ENCODE measurements around the gene CPD. TPM values are rescaled to one million over a fixed set of nuclear protein-coding genes. Genes with fewer than 3 reads are reported as not detected.
"Not testable (repeated sequence)": the region's sequence is repeated elsewhere in the genome, so short reads cannot be mapped to it uniquely, and the experiment has no call there.

The CPD gene
- total RNA-seq, 1 donor from 2014 or later = 51.2 TPM

GRCh38 chr17:30349252-30349651 is 29.5 kb upstream of the CPD start:
- Histone ChIP-seq H3K4me2 (ENCODE audit: low read length) (no peak overlapping the region), H3K79me2 (ENCODE audit: insufficient read depth, low read length) (no peaks in the 10 kb centered on the region), H3K4me1 (ENCODE audit: insufficient read depth, low read length) (peaks cover 4% of the 10 kb centered on the region), H2AFZ (ENCODE audit: low read depth, low read length) (no peak overlapping the region), H3K4me3 (ENCODE audit: insufficient read depth, low read depth, low read length) (no peak overlapping the region), H3K9ac (ENCODE audit: low read length) (no peak overlapping the region), H3K36me3 (ENCODE audit: insufficient read depth, low read length) (no peaks in the 10 kb centered on the region), H3K27ac (ENCODE audit: low read depth, low read length) (no peak overlapping the region), H3K9me3 (ENCODE audit: insufficient read depth, low read depth, low read length) (no peaks in the 10 kb centered on the region), H4K20me1 (ENCODE audit: insufficient read depth, low read length) (no peaks in the 10 kb centered on the region), H3K27me3 (ENCODE audit: insufficient read depth, low read length) (peaks cover 2% of the 10 kb centered on the region)
- DNase-seq (ENCODE audit: low read depth) (no peak), FAIRE-seq (no peak)
- Mint-ChIP-seq H3K4me1 (ENCODE audit: low read depth, unreplicated experiment) (peaks cover under 1% of the 10 kb centered on the region), H3K4me3 (ENCODE audit: unreplicated experiment) (no peak overlapping the region), H3K27me3 (ENCODE audit: low read depth, unreplicated experiment) (peaks cover 3% of the 10 kb centered on the region), H3K36me3 (ENCODE audit: low read depth, unreplicated experiment) (no peaks in the 10 kb centered on the region), H3K27ac (ENCODE audit: unreplicated experiment) (no peak overlapping the region), H3K9me3 (ENCODE audit: unreplicated experiment) (no peaks in the 10 kb centered on the region)
- no peak for TF ChIP-seq EZH2 (IDR thresholded peaks at IDR 0.05; ENCODE audit: insufficient read depth, low read length)
- TF ChIP-seq, protein P1, sequence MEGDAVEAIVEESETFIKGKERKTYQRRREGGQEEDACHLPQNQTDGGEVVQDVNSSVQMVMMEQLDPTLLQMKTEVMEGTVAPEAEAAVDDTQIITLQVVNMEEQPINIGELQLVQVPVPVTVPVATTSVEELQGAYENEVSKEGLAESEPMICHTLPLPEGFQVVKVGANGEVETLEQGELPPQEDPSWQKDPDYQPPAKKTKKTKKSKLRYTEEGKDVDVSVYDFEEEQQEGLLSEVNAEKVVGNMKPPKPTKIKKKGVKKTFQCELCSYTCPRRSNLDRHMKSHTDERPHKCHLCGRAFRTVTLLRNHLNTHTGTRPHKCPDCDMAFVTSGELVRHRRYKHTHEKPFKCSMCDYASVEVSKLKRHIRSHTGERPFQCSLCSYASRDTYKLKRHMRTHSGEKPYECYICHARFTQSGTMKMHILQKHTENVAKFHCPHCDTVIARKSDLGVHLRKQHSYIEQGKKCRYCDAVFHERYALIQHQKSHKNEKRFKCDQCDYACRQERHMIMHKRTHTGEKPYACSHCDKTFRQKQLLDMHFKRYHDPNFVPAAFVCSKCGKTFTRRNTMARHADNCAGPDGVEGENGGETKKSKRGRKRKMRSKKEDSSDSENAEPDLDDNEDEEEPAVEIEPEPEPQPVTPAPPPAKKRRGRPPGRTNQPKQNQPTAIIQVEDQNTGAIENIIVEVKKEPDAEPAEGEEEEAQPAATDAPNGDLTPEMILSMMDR (IDR thresholded peaks at IDR 0.05; ENCODE audit: insufficient read depth, low read depth, low read length) = no peak

DNA sequence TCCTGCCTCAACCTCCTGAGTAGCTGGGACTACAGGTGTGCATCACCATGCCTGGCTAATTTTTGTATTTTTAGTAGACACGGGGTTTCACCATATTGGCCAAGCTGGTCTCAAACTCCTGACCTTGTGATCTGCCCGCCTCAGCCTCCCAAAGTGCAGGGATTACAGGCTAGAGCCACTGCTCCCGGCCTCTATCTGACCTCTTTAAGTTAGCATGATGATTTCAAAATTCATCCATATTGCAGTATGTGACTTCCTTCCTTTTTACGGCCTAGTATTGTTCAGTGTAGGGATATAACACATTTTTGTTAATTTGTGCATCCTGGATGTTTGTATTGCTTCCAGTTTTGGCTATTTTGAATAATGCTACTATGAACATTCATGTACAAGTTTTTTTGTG is 27.5 kb upstream of the CPD start:
- H3K4me1 ChIP-seq (ENCODE audit: insufficient read depth, low read length); DNase-seq (ENCODE audit: low read depth); H3K9me3 Mint-ChIP-seq (ENCODE audit: unreplicated experiment); FAIRE-seq; H3K27me3 ChIP-seq (ENCODE audit: insufficient read depth, low read length); H3K27ac Mint-ChIP-seq (ENCODE audit: unreplicated experiment); H3K4me3 Mint-ChIP-seq (ENCODE audit: unreplicated experiment); H3K4me3 ChIP-seq (ENCODE audit: insufficient read depth, low read depth, low read length); H4K20me1 ChIP-seq (ENCODE audit: insufficient read depth, low read length); H3K4me2 ChIP-seq (ENCODE audit: low read length); H2AFZ ChIP-seq (ENCODE audit: low read depth, low read length); H3K79me2 ChIP-seq (ENCODE audit: insufficient read depth, low read length); H3K36me3 ChIP-seq (ENCODE audit: insufficient read depth, low read length); H3K36me3 Mint-ChIP-seq (ENCODE audit: low read depth, unreplicated experiment); H3K9me3 ChIP-seq (ENCODE audit: insufficient read depth, low read depth, low read length); H3K9ac ChIP-seq (ENCODE audit: low read length); H3K27ac ChIP-seq (ENCODE audit: low read depth, low read length); H3K27me3 Mint-ChIP-seq (ENCODE audit: low read depth, unreplicated experiment); H3K4me1 Mint-ChIP-seq (ENCODE audit: low read depth, unreplicated experiment): not testable (repeated sequence)

- H3K4me1 Mint-ChIP-seq (ENCODE audit: low read depth, unreplicated experiment) = no peaks in the 10 kb centered on the region
- Histone ChIP-seq H3K36me3 (ENCODE audit: insufficient read depth, low read length) (no peaks in the 10 kb centered on the region), H2AFZ (ENCODE audit: low read depth, low read length) (no peak overlapping the region), H3K27me3 (ENCODE audit: insufficient read depth, low read length) (peaks cover 2% of the 10 kb centered on the region), H3K27ac (ENCODE audit: low read depth, low read length) (no peak overlapping the region), H3K79me2 (ENCODE audit: insufficient read depth, low read length) (no peaks in the 10 kb centered on the region), H3K4me1 (ENCODE audit: insufficient read depth, low read length) (no peaks in the 10 kb centered on the region), H3K4me3 (ENCODE audit: insufficient read depth, low read depth, low read length) (no peak overlapping the region), H3K9ac (ENCODE audit: low read length) (no peak overlapping the region), H3K4me2 (ENCODE audit: low read length) (no peak overlapping the region), H4K20me1 (ENCODE audit: insufficient read depth, low read length) (no peaks in the 10 kb centered on the region), H3K9me3 (ENCODE audit: insufficient read depth, low read depth, low read length) (no peaks in the 10 kb centered on the region)
- TF ChIP-seq EZH2 (IDR thresholded peaks at IDR 0.05; ENCODE audit: insufficient read depth, low read length) = no peak
- TF ChIP-seq, protein P1 (IDR thresholded peaks at IDR 0.05; ENCODE audit: insufficient read depth, low read depth, low read length) = no peak
- H3K27me3 Mint-ChIP-seq (ENCODE audit: low read depth, unreplicated experiment) = peaks cover 6% of the 10 kb centered on the region
- H3K27ac Mint-ChIP-seq (ENCODE audit: unreplicated experiment) = no peak overlapping the region
- no peaks in the 10 kb centered on the region for H3K9me3 Mint-ChIP-seq (ENCODE audit: unreplicated experiment)
- no peak for DNase-seq (ENCODE audit: low read depth)
- no peaks in the 10 kb centered on the region for H3K36me3 Mint-ChIP-seq (ENCODE audit: low read depth, unreplicated experiment)
- FAIRE-seq = no peak
- no peak overlapping the region for H3K4me3 Mint-ChIP-seq (ENCODE audit: unreplicated experiment)
Observed at GRCh38 chr17:30351735-30352134, 27.0 kb upstream of the CPD start.

Data from astrocyte (in vitro differentiated cells and primary cell).